Common myeloid progenitor, CD34-positive (primary cell): Measurements from ENCODE around the gene CSNK2A1.

Experiments
- CTCF ChIA-PET: fragments of 350-600 bp; sonication (Branson Sonifier 250); formaldehyde crosslinking; loops from one replicate; lab custom pipeline; 2021; ENCODE audit warnings: antibody characterized with exemption; lab: Charles Lee
- POLR2A ChIA-PET: fragments of 350-600 bp; sonication (Branson Sonifier 250); formaldehyde crosslinking; loops from one replicate; lab custom pipeline; 2021; ENCODE audit warnings: antibody characterized with exemption; lab: Charles Lee
- DNase-seq, 3 donors: peaks; one replicate each; pipeline versions ENCODE4 v3.0.0 to v3.0.0-alpha.2; 2013
- H3K27ac ChIP-seq, 2 experiments: 1 replicate in 1 of 2; 2 replicates in 1 of 2; pipeline ENCODE4 v1.7.0; 2013; ENCODE audit warnings: inconsistent platforms in 2 of 2, low read length in 2 of 2, mild to moderate bottlenecking in 2 of 2, low read depth in 1 of 2, moderate library complexity in 1 of 2; ENCODE audit not compliant: severe bottlenecking in 2 of 2, insufficient read depth in 1 of 2, poor library complexity in 1 of 2
- H3K27me3 ChIP-seq, 5 experiments: replicated peaks in 2 of 5; 1 replicate in 3 of 5; 2 replicates in 2 of 5; pipeline versions ENCODE4 v1.6.1 to v1.7.0; 2013; ENCODE audit warnings: low read length in 4 of 5, mild to moderate bottlenecking in 2 of 5, moderate library complexity in 2 of 5, inconsistent platforms in 1 of 5; ENCODE audit not compliant: insufficient read depth in 5 of 5, control insufficient read depth in 4 of 5
- H3K36me3 ChIP-seq, 4 experiments: 1 replicate in 2 of 4; 2 replicates in 2 of 4; pipeline versions ENCODE4 v1.6.1 to v1.7.0; 2013; ENCODE audit warnings: low read length in 3 of 4, control low read depth in 1 of 4, mild to moderate bottlenecking in 1 of 4; ENCODE audit not compliant: control insufficient read depth in 4 of 4, insufficient read depth in 4 of 4
- H3K4me1 ChIP-seq, 4 experiments: 1 replicate in 3 of 4; 2 replicates in 1 of 4; pipeline versions ENCODE4 v1.6.1 to v1.7.1; 2013; ENCODE audit warnings: low read length in 3 of 4, mild to moderate bottlenecking in 3 of 4, control low read depth in 1 of 4, inconsistent platforms in 1 of 4, moderate library complexity in 1 of 4; ENCODE audit not compliant: control insufficient read depth in 4 of 4, insufficient read depth in 4 of 4; ENCODE audit errors: control extremely low read depth in 1 of 4
- H3K4me3 ChIP-seq, 7 experiments: 1 replicate in 4 of 7; 2 replicates in 3 of 7; pipeline versions ENCODE4 v1.5.1 to v1.7.0; 2013; ENCODE audit warnings: mild to moderate bottlenecking in 7 of 7, low read length in 6 of 7, moderate library complexity in 6 of 7, inconsistent platforms in 2 of 7, low read depth in 2 of 7, control low read depth in 1 of 7; ENCODE audit not compliant: insufficient read depth in 4 of 7, control insufficient read depth in 1 of 7; ENCODE audit errors: extremely low read depth in 1 of 7
- H3K9me3 ChIP-seq, 5 experiments: 1 replicate in 4 of 5; 2 replicates in 1 of 5; pipeline versions ENCODE4 v1.6.1 to v1.7.1; 2013; ENCODE audit warnings: low read length in 4 of 5, mild to moderate bottlenecking in 2 of 5, inconsistent platforms in 1 of 5, low read depth in 1 of 5, moderate library complexity in 1 of 5; ENCODE audit not compliant: control insufficient read depth in 4 of 5, insufficient read depth in 2 of 5; ENCODE audit errors: control extremely low read depth in 1 of 5
- WGBS: methylation state at CpG from one replicate; pipeline ENCODE4 v1.1.5; 2013; ENCODE audit not compliant: insufficient coverage; 5-methylcytosine and 5-hydroxymethylcytosine counted together

CSNK2A1 gene

DNA sequence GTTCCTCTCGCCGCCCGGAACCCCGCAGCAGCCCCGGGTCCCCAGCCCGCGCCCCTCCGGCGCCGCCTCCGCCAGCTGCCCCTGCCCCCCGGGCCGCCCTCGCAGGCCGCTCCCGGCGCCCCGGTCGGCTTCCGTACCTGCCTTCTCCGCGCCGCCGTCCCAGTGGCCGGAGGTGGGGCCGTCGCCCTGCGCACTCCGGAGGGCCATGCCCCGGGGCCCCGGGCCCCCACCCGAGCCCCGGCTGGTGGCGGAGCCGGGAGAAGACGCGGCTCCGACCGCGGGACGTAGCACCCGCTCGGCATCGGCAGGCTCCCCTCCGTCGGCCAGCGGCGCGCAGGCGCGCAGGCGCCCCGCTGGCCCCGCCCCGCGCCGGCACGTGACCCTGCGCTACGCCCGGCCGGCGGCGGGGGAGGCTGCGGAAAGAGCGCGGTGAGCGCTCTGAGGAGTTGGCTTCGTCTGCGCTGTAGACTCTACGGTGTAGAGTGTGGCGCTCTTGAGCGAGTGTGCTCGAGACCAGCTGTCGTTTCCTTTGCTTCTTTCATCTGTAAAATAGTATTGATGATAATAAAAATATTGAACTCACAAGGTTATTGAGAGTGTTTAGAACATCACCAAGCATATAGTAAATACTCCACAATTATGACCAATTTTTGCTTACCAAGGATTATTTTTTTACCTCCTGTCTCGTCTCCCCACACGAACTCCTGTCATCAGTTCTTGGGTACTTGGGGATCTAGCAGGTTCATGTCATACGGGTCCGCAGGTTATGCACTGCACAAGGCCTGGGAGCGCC, 81.2 kb downstream of the CSNK2A1 start, which contains the start of gene TBC1D20:
Gene TBC1D20 (minus strand): TSS at position 335 of the 793 bp plus-strand sequence. CDS start 128 bp downstream, at position 207.
- Histone ChIP-seq H3K27ac (peak within 1 kb of the TSS; percentile 46 to 84), H3K27me3 (no peaks in the 10 kb centered on the region), H3K4me1 (peaks cover 0 to 42% (median 23%) of the 10 kb centered on the region in 4 experiments), H3K36me3 (peaks cover 0 to 2% (median 0%) of the 10 kb centered on the region in 4 experiments), H3K4me3 (peak within 1 kb of the TSS; percentile 65 to 93 (median 87)), H3K9me3 (peaks cover 0 to 6% (median 0%) of the 10 kb centered on the region in 5 experiments)
- POLR2A ChIA-PET, result no interaction called here
- DNase-seq, result peak; percentile 86 to 93 (median 93)
- 0% methylated on average over 57 of the region's 80 CpGs for WGBS
- CTCF ChIA-PET, result interaction anchor here (1.0 to 1.3 kb wide), 3 partner anchors 10 to 30 kb away, joined by 4 to 7 read pairs (median 4); no protein-coding TSS in a partner anchor

DNA sequence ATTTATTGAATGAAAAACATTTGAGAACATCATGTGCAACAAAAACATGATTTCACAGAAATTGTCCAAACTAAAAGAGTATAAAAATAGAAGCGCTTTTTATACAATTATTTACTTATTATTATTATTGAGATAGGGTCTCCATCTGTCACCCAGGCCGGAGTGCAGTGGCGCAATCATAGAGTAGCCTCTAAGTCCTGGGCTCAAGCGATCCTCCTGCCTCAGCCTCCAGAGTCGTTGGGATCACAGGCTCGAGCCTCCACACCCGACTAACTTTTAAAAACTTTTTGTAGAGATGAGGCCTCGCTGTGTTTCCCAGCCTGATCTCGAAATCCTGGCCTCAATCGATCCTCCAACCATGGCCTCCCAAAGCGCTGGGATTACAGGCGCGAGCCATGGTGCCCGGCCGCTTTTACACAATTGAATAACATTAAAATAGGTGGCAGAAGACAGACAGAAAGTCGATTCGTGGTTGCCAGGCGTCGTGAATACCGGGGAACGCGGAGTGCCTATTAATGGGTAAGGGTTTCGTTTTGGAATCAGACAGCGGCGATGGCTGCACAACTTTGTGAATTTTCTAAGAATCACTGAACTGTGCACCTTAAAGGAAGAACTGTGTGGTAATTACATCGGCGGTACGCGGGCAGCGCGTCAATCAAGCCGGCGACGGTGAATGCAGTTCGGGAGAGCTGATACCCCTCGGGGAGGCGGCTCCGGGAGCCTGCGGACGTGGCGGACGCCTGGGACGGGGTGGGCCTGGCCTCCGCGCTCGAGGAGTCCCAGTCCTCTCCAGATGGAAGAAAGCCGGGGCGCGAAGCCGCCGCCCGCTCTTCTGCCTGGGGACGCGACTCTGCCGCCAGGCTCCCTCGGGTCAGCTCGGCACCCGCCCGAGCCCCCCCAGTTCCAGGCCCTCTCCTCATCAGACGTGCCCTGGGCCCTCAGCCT, 82.1 kb downstream of the CSNK2A1 start:
- ChIA-PET CTCF (interaction anchor here (1.0 to 1.4 kb wide), 3 partner anchors 15 to 131 kb away, joined by 3 to 4 read pairs (median 3); no protein-coding TSS in a partner anchor), POLR2A (no interaction called here)
- Histone ChIP-seq H3K36me3 (peaks cover 0 to 2% (median 0%) of the 10 kb centered on the region in 4 experiments), H3K27ac (peak overlapping the region; percentile 46 to 84), H3K27me3 (no peaks in the 10 kb centered on the region), H3K9me3 (no peaks in the 10 kb centered on the region), H3K4me3 (peak overlapping the region; percentile 65 to 93 (median 87)), H3K4me1 (peaks cover 0 to 42% (median 23%) of the 10 kb centered on the region in 4 experiments)
- 11% methylated on average over 59 of the region's 60 CpGs for WGBS
- DNase-seq, result peak in 2 of 3 donors; percentile 47 to 62

GRCh38 chr20:460707-461106, 82.9 kb downstream of the CSNK2A1 start:
- DNase-seq, result peak in 1 of 3 donors; percentile 24
- Histone ChIP-seq H3K9me3 (no peaks in the 10 kb centered on the region), H3K27ac (no peak overlapping the region), H3K36me3 (peaks cover 0 to 2% (median 0%) of the 10 kb centered on the region in 4 experiments), H3K27me3 (no peaks in the 10 kb centered on the region), H3K4me1 (peaks cover 0 to 42% (median 23%) of the 10 kb centered on the region in 4 experiments), H3K4me3 (peak overlapping the region in 3 of 7 experiments; percentile 47 to 88 (median 80))
- POLR2A ChIA-PET, result no interaction called here
- no CpG with 5 or more reads among the region's 2 CpGs for WGBS
- CTCF ChIA-PET, result interaction anchor here (0.6 to 1.4 kb wide), 4 partner anchors 16 to 130 kb away, joined by 3 to 4 read pairs (median 4); no protein-coding TSS in a partner anchor

DNA sequence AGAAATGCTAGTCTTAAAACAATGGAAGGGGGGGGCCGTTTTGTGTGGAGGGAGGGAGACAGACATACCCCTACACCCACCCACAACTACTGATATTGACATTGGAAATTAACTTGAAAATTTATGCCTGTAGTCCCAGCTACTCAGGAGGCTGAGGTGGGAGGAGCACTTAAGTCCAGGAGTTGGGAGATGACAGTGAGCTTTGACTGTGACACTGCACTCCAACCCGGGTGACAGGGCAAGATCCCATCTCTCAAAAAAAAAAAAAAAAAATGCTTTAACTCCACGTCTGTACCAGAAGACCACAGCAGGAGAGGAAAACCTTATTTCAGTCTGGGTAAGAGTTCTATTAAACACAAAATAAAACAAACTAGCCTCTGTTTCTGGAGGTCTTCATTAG, 83.4 kb downstream of the CSNK2A1 start:
- no CpG with 5 or more reads among the region's 3 CpGs for WGBS
- ChIA-PET CTCF (interaction anchor here (0.9 to 1.5 kb wide), 3 partner anchors 17 to 129 kb away, joined by 3 to 4 read pairs (median 4); no protein-coding TSS in a partner anchor), POLR2A (no interaction called here)
- Histone ChIP-seq H3K4me3 (peak overlapping the region in 2 of 7 experiments; percentile 47 to 88), H3K9me3 (no peaks in the 10 kb centered on the region), H3K4me1 (peaks cover 0 to 42% (median 23%) of the 10 kb centered on the region in 4 experiments), H3K36me3 (peaks cover 0 to 2% (median 0%) of the 10 kb centered on the region in 4 experiments), H3K27me3 (no peaks in the 10 kb centered on the region), H3K27ac (no peak overlapping the region)
- DNase-seq, result peak; percentile 19 to 46 (median 24)

GRCh38 chr20:458776-459175, 84.8 kb downstream of the CSNK2A1 start:
- Histone ChIP-seq H3K4me1 (peaks cover 0 to 42% (median 23%) of the 10 kb centered on the region in 4 experiments), H3K9me3 (no peaks in the 10 kb centered on the region), H3K27me3 (no peaks in the 10 kb centered on the region), H3K4me3 (peak overlapping the region in 1 of 7 experiments; percentile 14), H3K27ac (no peak overlapping the region), H3K36me3 (peaks cover 0 to 5% (median 3%) of the 10 kb centered on the region in 4 experiments)
- 100% methylated on average over 2 of the region's 6 CpGs for WGBS
- ChIA-PET POLR2A (interaction anchor here (0.7 kb wide), 1 partner anchor 16 kb away, joined by 4 read pairs; no protein-coding TSS in a partner anchor), CTCF (interaction anchor here (1.0 to 2.3 kb wide), 6 partner anchors 8 to 105 kb away, joined by 3 to 6 read pairs (median 4); no protein-coding TSS in a partner anchor)
- DNase-seq, result peak in 1 of 3 donors; percentile 13

- POLR2A ChIA-PET, result no interaction called here
- H3K27ac ChIP-seq, result no peak overlapping the region
- peaks cover 0 to 15% (median 3%) of the 10 kb centered on the region in 4 experiments for H3K4me1 ChIP-seq
- H3K36me3 ChIP-seq, result peaks cover 0 to 6% (median 3%) of the 10 kb centered on the region in 4 experiments
- WGBS, result 97% methylated on average over 3 of the region's 3 CpGs
- H3K4me3 ChIP-seq, result no peak overlapping the region
- no peak for DNase-seq
- no peaks in the 10 kb centered on the region for H3K9me3 ChIP-seq
- CTCF ChIA-PET, result interaction anchor here (1.2 to 1.9 kb wide), 2 partner anchors 10 to 24 kb away, joined by 4 to 5 read pairs; no protein-coding TSS in a partner anchor
- H3K27me3 ChIP-seq, result no peaks in the 10 kb centered on the region
Measured at GRCh38 chr20:454951-455350, 88.6 kb downstream of the CSNK2A1 start.
